Skeletal muscle tissue (tissue), 4 donors: ENCODE results near the gene CDKAL1. TPM values are rescaled to one million over a fixed set of nuclear protein-coding genes. Genes with fewer than 3 reads are reported as not detected.

ENCODE experiments used
- H3K27ac ChIP-seq: one replicate; pipeline ENCODE4 v1.7.0; 2013; ENCODE audit warnings: mild to moderate bottlenecking, low read depth, low read length, inconsistent platforms
- H3K27me3 ChIP-seq, 3 donors: one replicate each; pipeline ENCODE4 v1.7.0; 2013; ENCODE audit warnings: low read length in 3 of 3; ENCODE audit not compliant: control insufficient read depth in 3 of 3, insufficient read depth in 3 of 3
- H3K36me3 ChIP-seq, 3 donors: one replicate each; pipeline ENCODE4 v1.7.0; 2013; ENCODE audit warnings: low read length in 3 of 3; ENCODE audit not compliant: control insufficient read depth in 3 of 3, insufficient read depth in 3 of 3
- H3K4me1 ChIP-seq, 3 donors: one replicate each; pipeline ENCODE4 v1.7.0; 2013; ENCODE audit warnings: low read length in 3 of 3, mild to moderate bottlenecking in 3 of 3; ENCODE audit not compliant: control insufficient read depth in 3 of 3, insufficient read depth in 3 of 3
- H3K4me3 ChIP-seq, 3 donors: one replicate each; pipeline ENCODE4 v1.7.0; 2013; ENCODE audit warnings: low read length in 3 of 3
- H3K9ac ChIP-seq, 3 donors: one replicate each; pipeline ENCODE4 v1.7.0; 2013; ENCODE audit warnings: low read length in 3 of 3, mild to moderate bottlenecking in 3 of 3, moderate library complexity in 2 of 3, low read depth in 1 of 3
- H3K9me3 ChIP-seq, 3 donors: one replicate each; pipeline ENCODE4 v1.7.0; 2013; ENCODE audit warnings: low read length in 3 of 3; ENCODE audit not compliant: control insufficient read depth in 3 of 3
- total RNA-seq: library from RNA; depleted of rRNA; stranded (reverse); fragments of >200 nt; gene quantifications from one replicate; pipeline ENCODE4 v1.2.3, GENCODE V29; 2014
- donor health status: Osteomylitis.

The CDKAL1 gene
- total RNA-seq, 1 donor from 2014 or later, result 42.8 TPM

DNA sequence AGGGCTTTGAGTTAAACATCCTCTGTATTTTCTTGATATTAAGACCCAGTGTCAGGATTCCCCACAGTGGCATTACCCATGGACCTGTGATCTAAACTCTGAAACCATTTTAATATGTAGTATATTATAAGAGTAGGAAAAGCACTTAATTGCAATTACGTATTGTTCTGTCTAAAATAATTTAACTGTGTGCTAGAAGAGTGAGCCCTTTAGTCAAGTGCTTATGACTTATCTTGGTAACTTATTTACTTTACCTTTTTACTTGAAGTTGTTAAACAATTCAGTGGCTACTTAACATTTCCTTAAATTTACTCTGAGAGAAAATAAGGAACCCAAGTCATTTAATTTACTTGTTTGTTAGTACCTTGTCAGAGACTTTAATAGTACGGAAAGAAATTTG lies 173.6 kb downstream of the CDKAL1 start:
- H3K27ac ChIP-seq, result no peak overlapping the region

DNA sequence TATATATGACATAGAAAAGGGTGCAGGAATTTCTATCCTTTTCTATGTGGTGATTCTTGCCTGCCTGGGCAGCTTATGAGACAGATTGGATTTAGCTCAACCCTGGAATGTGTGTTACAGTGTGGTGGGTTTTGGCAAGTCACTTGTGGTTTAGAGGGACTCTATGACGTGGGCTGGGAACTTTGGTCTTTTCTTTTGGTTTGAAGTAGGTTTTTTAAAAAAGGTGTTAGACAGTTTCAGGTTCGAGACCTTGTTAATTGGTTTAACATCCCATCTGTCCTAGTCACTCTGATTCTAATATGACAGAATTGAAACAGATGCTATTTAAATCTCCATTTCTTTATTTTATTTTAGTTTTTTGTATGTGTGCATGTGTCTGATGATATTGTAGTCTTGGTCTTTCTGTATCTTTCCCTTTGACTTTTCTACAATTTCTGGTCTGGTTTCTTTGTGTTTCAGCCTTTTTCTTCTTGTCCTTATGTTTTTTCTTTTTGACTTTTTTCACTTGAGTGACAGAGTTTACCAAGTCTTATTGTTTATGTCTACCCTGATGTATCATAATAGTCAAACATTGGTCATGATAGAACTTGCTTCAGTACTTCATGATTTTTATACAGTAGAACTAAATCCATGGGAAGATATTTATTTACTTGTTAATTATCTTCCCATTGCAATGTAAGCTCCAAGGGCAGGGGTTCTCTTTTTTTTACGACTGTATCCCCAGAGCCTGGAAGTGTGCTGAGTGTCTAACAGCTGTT lies 174.3 kb downstream of the CDKAL1 start:
- Histone ChIP-seq H3K27ac (no peak overlapping the region), H3K4me1 (peaks cover 0 to 4% (median 0%) of the 10 kb centered on the region in 3 donors), H3K36me3 (no peaks in the 10 kb centered on the region), H3K27me3 (no peaks in the 10 kb centered on the region), H3K4me3 (no peak overlapping the region), H3K9ac (no peak overlapping the region), H3K9me3 (no peaks in the 10 kb centered on the region)

More for the DNA sequence above, 173.6 kb downstream of the CDKAL1 start:
- Histone ChIP-seq H3K4me3 (no peak overlapping the region), H3K36me3 (no peaks in the 10 kb centered on the region), H3K9ac (no peak overlapping the region), H3K27me3 (no peaks in the 10 kb centered on the region), H3K4me1 (peaks cover 0 to 4% (median 0%) of the 10 kb centered on the region in 3 donors), H3K9me3 (no peaks in the 10 kb centered on the region)

GRCh38 chr6:20709451-20709850 lies 175.2 kb downstream of the CDKAL1 start:
- H3K4me1 ChIP-seq, result peaks cover 0 to 4% (median 0%) of the 10 kb centered on the region in 3 donors
- no peak overlapping the region for H3K27ac ChIP-seq
- no peaks in the 10 kb centered on the region for H3K36me3 ChIP-seq
- no peak overlapping the region for H3K9ac ChIP-seq
- H3K27me3 ChIP-seq, result no peaks in the 10 kb centered on the region
- no peak overlapping the region for H3K4me3 ChIP-seq
- no peaks in the 10 kb centered on the region for H3K9me3 ChIP-seq

- Histone ChIP-seq H3K4me1 (peaks cover 0 to 4% (median 0%) of the 10 kb centered on the region in 3 donors), H3K27ac (no peak overlapping the region), H3K27me3 (no peaks in the 10 kb centered on the region), H3K36me3 (no peaks in the 10 kb centered on the region), H3K4me3 (no peak overlapping the region), H3K9ac (no peak overlapping the region), H3K9me3 (no peaks in the 10 kb centered on the region)
These were observed 176.1 kb downstream of the CDKAL1 start for GRCh38 chr6:20710341-20710740.

GRCh38 chr6:20711518-20711917 lies 177.3 kb downstream of the CDKAL1 start:
- H3K36me3 ChIP-seq, result no peaks in the 10 kb centered on the region
- no peak overlapping the region for H3K4me3 ChIP-seq
- H3K27ac ChIP-seq, result no peak overlapping the region
- no peaks in the 10 kb centered on the region for H3K27me3 ChIP-seq
- H3K9me3 ChIP-seq, result no peaks in the 10 kb centered on the region
- H3K4me1 ChIP-seq, result peaks cover 0 to 6% (median 4%) of the 10 kb centered on the region in 3 donors
- no peak overlapping the region for H3K9ac ChIP-seq

GRCh38 chr6:20712011-20712410 lies 177.8 kb downstream of the CDKAL1 start:
- H3K9me3 ChIP-seq, result no peaks in the 10 kb centered on the region
- H3K9ac ChIP-seq, result no peak overlapping the region
- no peaks in the 10 kb centered on the region for H3K36me3 ChIP-seq
- H3K4me3 ChIP-seq, result no peak overlapping the region
- H3K27me3 ChIP-seq, result no peaks in the 10 kb centered on the region
- H3K4me1 ChIP-seq, result peaks cover 0 to 6% (median 4%) of the 10 kb centered on the region in 3 donors
- H3K27ac ChIP-seq, result no peak overlapping the region

DNA sequence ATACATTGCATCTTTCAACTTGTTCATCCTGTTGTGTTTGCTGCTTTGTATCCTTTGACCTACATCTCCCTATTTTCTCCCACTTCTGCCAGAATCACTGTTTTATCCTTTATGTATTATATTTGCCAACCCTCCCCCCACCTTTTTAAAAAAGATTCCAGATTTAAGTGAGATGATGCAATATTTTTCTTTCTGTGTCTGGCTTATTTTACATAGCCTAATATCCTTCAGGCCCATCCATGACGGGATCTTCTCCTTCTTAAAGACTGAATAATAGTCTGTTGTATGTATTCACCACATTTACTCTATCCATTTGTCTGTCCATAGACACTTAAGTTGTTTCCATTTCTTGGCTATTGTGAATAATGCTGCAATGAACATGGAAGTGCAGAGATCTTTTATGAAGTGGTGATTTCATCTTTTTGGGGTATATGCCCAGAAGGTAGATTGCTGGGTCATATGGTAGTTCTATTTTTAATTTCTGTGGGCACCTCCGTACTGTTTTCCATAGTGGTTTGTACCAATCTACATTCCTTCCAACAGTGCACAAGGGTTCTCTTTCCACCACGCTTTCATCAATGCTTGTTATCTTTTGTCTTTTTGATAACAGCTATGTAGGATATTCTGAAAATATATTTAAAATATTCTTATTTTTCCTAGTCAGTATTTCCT lies 181.0 kb downstream of the CDKAL1 start:
- no peaks in the 10 kb centered on the region for H3K27me3 ChIP-seq
- H3K27ac ChIP-seq, result no peak overlapping the region
- no peak overlapping the region for H3K4me3 ChIP-seq
- no peaks in the 10 kb centered on the region for H3K36me3 ChIP-seq
- no peak overlapping the region for H3K9ac ChIP-seq
- H3K4me1 ChIP-seq, result peaks cover 0 to 6% (median 0%) of the 10 kb centered on the region in 3 donors
- no peaks in the 10 kb centered on the region for H3K9me3 ChIP-seq

- Histone ChIP-seq H3K4me1 (peaks cover 0 to 6% (median 0%) of the 10 kb centered on the region in 3 donors), H3K27me3 (no peaks in the 10 kb centered on the region), H3K9me3 (no peaks in the 10 kb centered on the region), H3K36me3 (no peaks in the 10 kb centered on the region), H3K27ac (no peak overlapping the region), H3K4me3 (no peak overlapping the region), H3K9ac (no peak overlapping the region)
These were observed 182.6 kb downstream of the CDKAL1 start for GRCh38 chr6:20716865-20717264.

- no peak overlapping the region for H3K9ac ChIP-seq
- H3K27ac ChIP-seq, result no peak overlapping the region
- H3K36me3 ChIP-seq, result no peaks in the 10 kb centered on the region
- H3K9me3 ChIP-seq, result no peaks in the 10 kb centered on the region
- no peaks in the 10 kb centered on the region for H3K27me3 ChIP-seq
- no peak overlapping the region for H3K4me3 ChIP-seq
- H3K4me1 ChIP-seq, result peaks cover 0 to 6% (median 0%) of the 10 kb centered on the region in 3 donors
These were observed 183.5 kb downstream of the CDKAL1 start for GRCh38 chr6:20717743-20718142.
